Fibroblast of skin of scalp (primary cell): ENCODE measurements around the gene ETV7.
"Not testable (repeated sequence)": the region's sequence is repeated elsewhere in the genome, so short reads cannot be mapped to it uniquely, and the experiment has no call there.

Source experiments
- DNase-seq: peaks from one replicate; pipeline ENCODE4 v3.0.0-alpha.2; 2013

The ETV7 gene

GRCh38 chr6:36363371-36363752, 24.1 kb downstream of the ETV7 start:
- DNase-seq, result not testable (repeated sequence)

GRCh38 chr6:36362551-36363370, 24.7 kb downstream of the ETV7 start:
- DNase-seq, result no peak

- DNase-seq, result no peak
Observed at GRCh38 chr6:36361071-36361470, 26.4 kb downstream of the ETV7 start.

- DNase-seq, result peak; percentile 81
Observed at GRCh38 chr6:36360241-36361054, 27.0 kb downstream of the ETV7 start.

GRCh38 chr6:36358226-36358915, 29.1 kb downstream of the ETV7 start:
- peak; percentile 39 for DNase-seq

- DNase-seq, result no peak
Observed at GRCh38 chr6:36357872-36358225, 29.6 kb downstream of the ETV7 start.

GRCh38 chr6:36355819-36356218, 31.6 kb downstream of the ETV7 start:
- DNase-seq, result no peak

- DNase-seq, result peak; percentile 48
Observed at GRCh38 chr6:36353411-36353915, 34.0 kb downstream of the ETV7 start.

GRCh38 chr6:36352477-36353157, 34.9 kb downstream of the ETV7 start:
- no peak for DNase-seq

- peak; percentile 89 for DNase-seq
Observed at GRCh38 chr6:36350681-36351571, 36.5 kb downstream of the ETV7 start.

GRCh38 chr6:36350082-36350481, 37.4 kb downstream of the ETV7 start:
- peak; percentile 49 for DNase-seq

- DNase-seq, result no peak
Observed at GRCh38 chr6:36349240-36349639, 38.2 kb downstream of the ETV7 start.

GRCh38 chr6:36347621-36348020, 39.8 kb downstream of the ETV7 start:
- DNase-seq, result no peak

GRCh38 chr6:36346486-36347273, 40.8 kb downstream of the ETV7 start:
- no peak for DNase-seq

- no peak for DNase-seq
Observed at GRCh38 chr6:36345681-36346466, 41.6 kb downstream of the ETV7 start.

GRCh38 chr6:36343109-36343680, 44.3 kb downstream of the ETV7 start:
- DNase-seq, result no peak

- DNase-seq, result peak; percentile 63
Observed at GRCh38 chr6:36340618-36341454, 46.6 kb downstream of the ETV7 start.

- no peak for DNase-seq
Observed at GRCh38 chr6:36340306-36340617, 47.2 kb downstream of the ETV7 start.

- DNase-seq, result no peak
Observed at GRCh38 chr6:36339146-36339545, 48.3 kb downstream of the ETV7 start.
